ENCODE results near the gene C13orf46.
"Not testable (repeated sequence)": the region's sequence is repeated elsewhere in the genome, so short reads cannot be mapped to it uniquely, and the experiment has no call there.

Gene C13orf46

DNA sequence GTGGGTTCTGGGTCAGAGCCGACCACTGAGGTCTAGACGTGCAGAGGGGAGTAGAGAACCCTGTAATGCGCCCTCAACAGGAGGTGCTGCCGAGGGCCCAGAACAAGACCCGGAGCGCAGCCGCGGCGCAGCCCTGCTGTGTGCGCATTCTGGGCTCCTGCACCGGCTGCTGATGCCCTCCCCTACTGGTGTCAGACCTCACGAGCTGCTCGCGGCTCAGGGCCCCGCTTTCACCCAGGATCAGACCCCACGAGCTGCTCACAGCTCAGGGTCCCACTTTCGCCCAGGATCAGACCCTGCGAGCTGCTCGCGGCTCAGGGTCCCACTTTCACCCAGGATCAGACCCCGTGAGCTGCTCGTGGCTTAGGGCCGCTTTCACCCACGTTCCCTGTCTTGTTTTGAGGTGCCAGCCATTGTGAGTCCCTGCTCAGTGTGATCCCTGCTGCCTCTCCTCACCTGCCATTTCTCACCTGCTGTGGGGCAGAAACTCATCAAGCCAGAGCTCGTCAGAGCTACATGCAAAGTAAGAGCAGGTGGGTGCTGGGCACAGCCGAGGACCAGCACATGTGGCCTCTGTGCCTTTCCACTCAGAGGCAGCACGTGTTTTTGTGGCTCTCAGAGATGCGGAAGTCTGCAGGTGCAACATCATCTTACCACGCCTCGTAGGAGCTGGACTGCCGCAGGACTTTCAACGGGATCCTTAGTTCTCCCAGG, 47.0 kb upstream of the C13orf46 start:
- Histone ChIP-seq H3K4me3 (replicated peaks; ENCODE audit: insufficient read depth, low read length) (no peak overlapping the region), H3K27ac (replicated peaks) (no peak overlapping the region), H3K27me3 (ENCODE audit: insufficient read depth, poor library complexity, severe bottlenecking) (no peaks in the 10 kb centered on the region)
- DNase-seq (ENCODE audit: low read depth in 1 of 2, low spot score in 1 of 2) = no peak
- TF ChIP-seq, protein P1, sequence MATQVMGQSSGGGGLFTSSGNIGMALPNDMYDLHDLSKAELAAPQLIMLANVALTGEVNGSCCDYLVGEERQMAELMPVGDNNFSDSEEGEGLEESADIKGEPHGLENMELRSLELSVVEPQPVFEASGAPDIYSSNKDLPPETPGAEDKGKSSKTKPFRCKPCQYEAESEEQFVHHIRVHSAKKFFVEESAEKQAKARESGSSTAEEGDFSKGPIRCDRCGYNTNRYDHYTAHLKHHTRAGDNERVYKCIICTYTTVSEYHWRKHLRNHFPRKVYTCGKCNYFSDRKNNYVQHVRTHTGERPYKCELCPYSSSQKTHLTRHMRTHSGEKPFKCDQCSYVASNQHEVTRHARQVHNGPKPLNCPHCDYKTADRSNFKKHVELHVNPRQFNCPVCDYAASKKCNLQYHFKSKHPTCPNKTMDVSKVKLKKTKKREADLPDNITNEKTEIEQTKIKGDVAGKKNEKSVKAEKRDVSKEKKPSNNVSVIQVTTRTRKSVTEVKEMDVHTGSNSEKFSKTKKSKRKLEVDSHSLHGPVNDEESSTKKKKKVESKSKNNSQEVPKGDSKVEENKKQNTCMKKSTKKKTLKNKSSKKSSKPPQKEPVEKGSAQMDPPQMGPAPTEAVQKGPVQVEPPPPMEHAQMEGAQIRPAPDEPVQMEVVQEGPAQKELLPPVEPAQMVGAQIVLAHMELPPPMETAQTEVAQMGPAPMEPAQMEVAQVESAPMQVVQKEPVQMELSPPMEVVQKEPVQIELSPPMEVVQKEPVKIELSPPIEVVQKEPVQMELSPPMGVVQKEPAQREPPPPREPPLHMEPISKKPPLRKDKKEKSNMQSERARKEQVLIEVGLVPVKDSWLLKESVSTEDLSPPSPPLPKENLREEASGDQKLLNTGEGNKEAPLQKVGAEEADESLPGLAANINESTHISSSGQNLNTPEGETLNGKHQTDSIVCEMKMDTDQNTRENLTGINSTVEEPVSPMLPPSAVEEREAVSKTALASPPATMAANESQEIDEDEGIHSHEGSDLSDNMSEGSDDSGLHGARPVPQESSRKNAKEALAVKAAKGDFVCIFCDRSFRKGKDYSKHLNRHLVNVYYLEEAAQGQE (IDR thresholded peaks at IDR 0.05; ENCODE audit: insufficient replicate concordance, low read depth) = no peak
- TF ChIP-seq GABPA (IDR thresholded peaks at IDR 0.05; ENCODE audit: low read depth) = no peak
- no peak for TF ChIP-seq POLR2AphosphoS5 (IDR thresholded peaks at IDR 0.05; ENCODE audit: low read depth)
- TF ChIP-seq SPI1 (IDR thresholded peaks at IDR 0.05; ENCODE audit: borderline replicate concordance, low read depth) = no peak
- TF ChIP-seq, protein P2, sequence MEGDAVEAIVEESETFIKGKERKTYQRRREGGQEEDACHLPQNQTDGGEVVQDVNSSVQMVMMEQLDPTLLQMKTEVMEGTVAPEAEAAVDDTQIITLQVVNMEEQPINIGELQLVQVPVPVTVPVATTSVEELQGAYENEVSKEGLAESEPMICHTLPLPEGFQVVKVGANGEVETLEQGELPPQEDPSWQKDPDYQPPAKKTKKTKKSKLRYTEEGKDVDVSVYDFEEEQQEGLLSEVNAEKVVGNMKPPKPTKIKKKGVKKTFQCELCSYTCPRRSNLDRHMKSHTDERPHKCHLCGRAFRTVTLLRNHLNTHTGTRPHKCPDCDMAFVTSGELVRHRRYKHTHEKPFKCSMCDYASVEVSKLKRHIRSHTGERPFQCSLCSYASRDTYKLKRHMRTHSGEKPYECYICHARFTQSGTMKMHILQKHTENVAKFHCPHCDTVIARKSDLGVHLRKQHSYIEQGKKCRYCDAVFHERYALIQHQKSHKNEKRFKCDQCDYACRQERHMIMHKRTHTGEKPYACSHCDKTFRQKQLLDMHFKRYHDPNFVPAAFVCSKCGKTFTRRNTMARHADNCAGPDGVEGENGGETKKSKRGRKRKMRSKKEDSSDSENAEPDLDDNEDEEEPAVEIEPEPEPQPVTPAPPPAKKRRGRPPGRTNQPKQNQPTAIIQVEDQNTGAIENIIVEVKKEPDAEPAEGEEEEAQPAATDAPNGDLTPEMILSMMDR (IDR thresholded peaks at IDR 0.05; ENCODE audit: insufficient read depth, low read length) = no peak

DNA sequence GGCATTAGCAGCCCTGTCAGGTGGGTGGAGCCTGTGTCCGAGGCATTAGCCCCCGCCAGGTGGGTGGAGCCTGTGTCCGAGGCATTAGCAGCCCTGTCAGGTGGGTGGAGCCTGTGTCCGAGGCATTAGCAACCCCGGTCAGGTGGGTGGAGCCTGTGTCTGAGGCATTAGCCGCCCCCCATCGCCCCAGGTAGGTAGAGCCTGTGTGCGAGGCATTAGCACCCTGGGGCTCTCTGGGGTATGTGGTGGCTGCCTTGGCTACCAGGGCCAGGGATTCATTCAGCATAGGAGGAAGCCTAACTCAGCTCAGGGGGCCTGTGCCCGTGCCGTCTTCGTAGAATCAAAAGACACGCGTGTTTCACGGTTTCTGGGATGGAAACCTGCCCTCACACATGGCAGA, 46.3 kb upstream of the C13orf46 start:
- H3K27ac ChIP-seq (replicated peaks); H3K27me3 ChIP-seq (ENCODE audit: insufficient read depth, poor library complexity, severe bottlenecking); H3K4me3 ChIP-seq (replicated peaks; ENCODE audit: insufficient read depth, low read length); DNase-seq (ENCODE audit: low read depth in 1 of 2, low spot score in 1 of 2): not testable (repeated sequence)

DNA sequence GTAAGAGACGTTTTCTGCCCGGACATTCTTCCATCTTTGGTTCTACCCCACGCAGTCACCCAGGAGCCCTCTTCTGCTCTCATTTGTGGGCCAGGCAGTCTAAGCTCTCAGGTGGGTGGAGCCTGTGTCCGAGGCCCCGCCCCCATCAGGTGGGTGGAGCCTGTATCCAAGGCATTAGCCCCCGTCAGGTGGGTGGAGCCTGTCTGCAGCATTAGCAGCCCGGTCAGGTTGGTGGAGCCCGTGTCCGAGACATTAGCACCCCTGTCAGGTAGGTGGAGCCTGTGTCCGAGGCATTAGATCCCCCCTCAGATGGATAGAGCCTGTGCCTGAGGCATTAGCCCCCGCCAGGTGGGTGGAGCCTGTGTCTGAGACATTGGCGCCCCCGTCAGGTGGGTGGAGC, 45.5 kb upstream of the C13orf46 start:
- no peak overlapping the region for H3K27ac ChIP-seq (replicated peaks)
- TF ChIP-seq, protein P1 (IDR thresholded peaks at IDR 0.05; ENCODE audit: insufficient replicate concordance, low read depth) = no peak
- TF ChIP-seq, protein P2 (IDR thresholded peaks at IDR 0.05; ENCODE audit: insufficient read depth, low read length) = no peak
- TF ChIP-seq SPI1 (IDR thresholded peaks at IDR 0.05; ENCODE audit: borderline replicate concordance, low read depth) (no peak), POLR2AphosphoS5 (IDR thresholded peaks at IDR 0.05; ENCODE audit: low read depth) (no peak), GABPA (IDR thresholded peaks at IDR 0.05; ENCODE audit: low read depth) (no peak)
- H3K27me3 ChIP-seq (ENCODE audit: insufficient read depth, poor library complexity, severe bottlenecking) = no peaks in the 10 kb centered on the region
- no peak for DNase-seq (ENCODE audit: low read depth in 1 of 2, low spot score in 1 of 2)
- no peak overlapping the region for H3K4me3 ChIP-seq (replicated peaks; ENCODE audit: insufficient read depth, low read length)

DNA sequence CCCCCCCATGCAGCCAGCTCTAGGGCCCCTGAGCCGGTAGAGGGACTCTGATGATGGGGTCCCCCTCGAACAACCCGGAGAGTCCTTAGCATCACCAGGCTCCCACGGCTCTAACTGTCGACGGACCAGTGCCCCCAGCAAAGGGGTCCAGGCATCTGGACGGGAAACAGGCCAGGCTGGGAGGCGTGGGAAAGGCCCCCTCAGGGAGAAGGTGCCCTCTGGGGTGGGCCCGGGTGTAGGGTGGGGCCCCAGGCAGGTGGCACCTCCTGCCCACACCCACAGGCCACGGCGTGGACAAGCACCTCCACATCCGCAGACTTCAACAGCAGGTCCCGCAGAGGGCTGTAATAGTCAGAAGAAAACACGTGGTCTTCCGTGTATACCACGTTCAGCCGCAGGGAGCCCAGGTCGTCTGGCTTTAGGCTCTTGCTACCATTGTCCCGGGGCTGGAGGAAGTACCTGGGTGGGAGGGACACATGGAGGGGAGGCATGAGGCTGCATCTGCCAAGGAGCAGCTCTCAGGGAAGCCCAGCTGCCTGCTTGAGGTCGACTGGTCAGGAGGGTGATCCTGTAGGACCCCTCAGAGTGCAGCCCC, 44.7 kb upstream of the C13orf46 start:
- H3K4me3 ChIP-seq (replicated peaks; ENCODE audit: insufficient read depth, low read length) = no peak overlapping the region
- no peak overlapping the region for H3K27ac ChIP-seq (replicated peaks)
- TF ChIP-seq, protein P2 (IDR thresholded peaks at IDR 0.05; ENCODE audit: insufficient read depth, low read length) = no peak
- TF ChIP-seq POLR2AphosphoS5 (IDR thresholded peaks at IDR 0.05; ENCODE audit: low read depth) (no peak), SPI1 (IDR thresholded peaks at IDR 0.05; ENCODE audit: borderline replicate concordance, low read depth) (no peak), GABPA (IDR thresholded peaks at IDR 0.05; ENCODE audit: low read depth) (no peak)
- TF ChIP-seq, protein P1 (IDR thresholded peaks at IDR 0.05; ENCODE audit: insufficient replicate concordance, low read depth) = no peak
- H3K27me3 ChIP-seq (ENCODE audit: insufficient read depth, poor library complexity, severe bottlenecking) = no peaks in the 10 kb centered on the region
- no peak for DNase-seq (ENCODE audit: low read depth in 1 of 2, low spot score in 1 of 2)

All from HL-60 (cell line).